Measurements from ENCODE around the gene TASL. TPM values are rescaled to one million over a fixed set of nuclear protein-coding genes. Genes with fewer than 3 reads are reported as not detected.

TASL gene
- total and polyA plus RNA-seq, 2 donors (not counting 3 experiments of a cell fraction or from before 2014, with no cell fraction given): not detected

GRCh38 chrX:30586516-30586915, 8.9 kb upstream of the TASL start:
- no peaks in the 10 kb centered on the region for H3K27me3 ChIP-seq (ENCODE audit: control insufficient read depth in 2 of 2, insufficient read depth in 2 of 2, low read length in 2 of 2)

More at GRCh38 chrX:30586516-30586915, 8.9 kb upstream of the TASL start:
- Histone ChIP-seq H3K27ac (ENCODE audit: insufficient read depth, low read depth, low read length) (no peak overlapping the region), H3K4me1 (ENCODE audit: control insufficient read depth, extremely low read depth, insufficient read depth, low read length) (no peaks in the 10 kb centered on the region), H3K36me3 (ENCODE audit: control insufficient read depth in 2 of 2, extremely low read depth in 1 of 2, insufficient read depth in 2 of 2, low read length in 2 of 2) (no peaks in the 10 kb centered on the region), H3K4me3 (replicated peaks in 1 of 3; ENCODE audit: insufficient read depth in 1 of 3, low read depth in 1 of 3, low read length in 3 of 3) (no peak overlapping the region), H3K9me1 (replicated peaks; ENCODE audit: control insufficient read depth, extremely low read depth, insufficient read depth, low read length) (no peaks in the 10 kb centered on the region), H3K79me2 (ENCODE audit: control insufficient read depth, insufficient read depth, low read length) (no peaks in the 10 kb centered on the region), H2AFZ (ENCODE audit: low read depth, low read length) (no peak overlapping the region), H3K4me2 (ENCODE audit: insufficient read depth, low read length) (no peak overlapping the region), H3K9me3 (replicated peaks; ENCODE audit: control insufficient read depth, insufficient read depth, low read length) (no peaks in the 10 kb centered on the region), H3K9ac (replicated peaks; ENCODE audit: extremely low read depth, insufficient read depth, low read length) (no peak overlapping the region), H4K20me1 (replicated peaks; ENCODE audit: control insufficient read depth, extremely low read depth, insufficient read depth, low read length) (no peaks in the 10 kb centered on the region)
- no TSS peak for BruUV-seq (replicated peaks)
- intact Hi-C loops (cut with micrococcal nuclease): no loop called here
- TF ChIP-seq GATA2 (IDR thresholded peaks at IDR 0.05; ENCODE audit: insufficient read depth, insufficient read length, low read depth, low read length) (no peak), MYC (IDR thresholded peaks at IDR 0.05; ENCODE audit: low read depth, low read length) (no peak), FOS (IDR thresholded peaks at IDR 0.05; ENCODE audit: borderline replicate concordance, insufficient read depth, low read length) (no peak), JUN (IDR thresholded peaks at IDR 0.05; ENCODE audit: borderline replicate concordance, insufficient read depth, insufficient read length, low read depth) (no peak), CTCF (IDR thresholded peaks at IDR 0.05; ENCODE audit: extremely low read depth in 1 of 2, insufficient read depth in 1 of 2, low read depth in 1 of 2, low read length in 2 of 2) (no peak), POLR2A (IDR thresholded peaks at IDR 0.05; ENCODE audit: low read depth, low read length) (no peak), EZH2 (IDR thresholded peaks at IDR 0.05; ENCODE audit: borderline replicate concordance, low read depth, low read length, severe bottlenecking) (no peak), POLR2AphosphoS5 (IDR thresholded peaks at IDR 0.05; ENCODE audit: insufficient read depth, low read depth, low read length) (no peak)
- TF ChIP-seq, protein P1, sequence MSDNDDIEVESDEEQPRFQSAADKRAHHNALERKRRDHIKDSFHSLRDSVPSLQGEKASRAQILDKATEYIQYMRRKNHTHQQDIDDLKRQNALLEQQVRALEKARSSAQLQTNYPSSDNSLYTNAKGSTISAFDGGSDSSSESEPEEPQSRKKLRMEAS (IDR thresholded peaks at IDR 0.05; ENCODE audit: insufficient read depth, insufficient read length): no peak
- DNase-seq (ENCODE audit: low read depth, low spot score) (no peak), FAIRE-seq (no peak)
- dilution Hi-C loops (cut with MboI; ENCODE audit: extremely low pct_ligation_motif_present, low sequenced_read_pairs): no loop called here
- POLR2A ChIA-PET: no interaction called here
- CTCF ChIA-PET: no interaction called here

All from endothelial cell of umbilical vein (primary cell).